ENCODE data around the gene RNF41. TPM values are rescaled to one million over a fixed set of nuclear protein-coding genes. Genes with fewer than 3 reads are reported as not detected.
A peak's percentile ranks its signal among the peaks of the same experiment; 100 is the strongest.
"Not testable (repeated sequence)": the region's sequence is repeated elsewhere in the genome, so short reads cannot be mapped to it uniquely, and the experiment has no call there.

Gene RNF41
- total RNA-seq: 10 to 100 TPM; 35.5 to 37.4 TPM
- 34.2 to 76.0 reads per million in 2 donors for total RNA-seq

DNA sequence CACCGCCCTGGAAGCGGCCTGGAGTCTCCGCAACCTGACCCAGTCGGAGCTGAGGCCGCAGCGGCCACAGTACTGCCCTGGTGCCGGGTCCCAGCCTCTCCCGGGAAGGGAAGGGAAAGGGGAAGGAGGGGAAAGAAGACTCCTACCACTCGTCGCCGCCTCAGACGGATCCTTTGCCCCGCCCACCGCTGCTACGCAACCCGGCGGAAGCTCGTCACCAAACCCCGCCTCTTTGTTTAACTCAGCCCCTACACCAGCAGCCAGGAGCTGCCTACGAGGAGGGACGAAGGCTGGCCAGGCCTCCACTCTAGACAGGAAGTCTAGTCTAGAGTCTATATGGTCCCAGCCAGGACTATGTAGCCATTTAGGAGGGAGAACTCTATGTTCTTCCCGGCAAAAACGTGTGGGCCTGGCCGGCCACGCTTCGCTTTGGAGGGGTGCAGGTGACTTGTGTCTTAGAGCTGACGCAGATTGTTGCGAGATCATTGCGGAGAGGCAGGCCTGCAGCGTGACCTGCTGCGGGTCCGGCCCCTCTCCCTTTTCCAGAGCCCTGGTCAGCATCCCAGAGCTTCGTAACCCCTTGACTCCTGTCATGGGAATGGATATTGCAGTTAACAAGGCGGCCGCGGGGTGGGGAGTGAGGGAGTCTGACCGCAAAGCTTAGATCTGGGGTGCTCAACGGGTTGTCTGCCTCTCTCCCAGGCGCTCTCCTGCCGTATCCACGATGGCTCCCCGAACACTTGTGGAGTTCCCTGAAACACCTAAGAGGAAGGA is at the start of gene RNF41:
RNF41 (minus strand) TSS at position 166 of the 774 bp plus-strand sequence. CDS start 7,875 bp downstream, outside the sequence.
- H3K27ac Mint-ChIP-seq: peak within 1 kb of the TSS; percentile 99
- DNase-seq (peak; percentile 80 to 85 (median 83)), ATAC-seq (peak; percentile 83)
- peaks cover 40% of the 10 kb centered on the region for H3K4me1 Mint-ChIP-seq
- peak within 1 kb of the TSS; percentile 98 for H3K4me3 Mint-ChIP-seq
- no peaks in the 10 kb centered on the region for H3K36me3 Mint-ChIP-seq (ENCODE audit: low read depth)
- no peaks in the 10 kb centered on the region for H3K27me3 Mint-ChIP-seq
- no peaks in the 10 kb centered on the region for H3K9me3 ChIP-seq (ENCODE audit: control insufficient read depth, low read length, poor library complexity, severe bottlenecking)

DNA sequence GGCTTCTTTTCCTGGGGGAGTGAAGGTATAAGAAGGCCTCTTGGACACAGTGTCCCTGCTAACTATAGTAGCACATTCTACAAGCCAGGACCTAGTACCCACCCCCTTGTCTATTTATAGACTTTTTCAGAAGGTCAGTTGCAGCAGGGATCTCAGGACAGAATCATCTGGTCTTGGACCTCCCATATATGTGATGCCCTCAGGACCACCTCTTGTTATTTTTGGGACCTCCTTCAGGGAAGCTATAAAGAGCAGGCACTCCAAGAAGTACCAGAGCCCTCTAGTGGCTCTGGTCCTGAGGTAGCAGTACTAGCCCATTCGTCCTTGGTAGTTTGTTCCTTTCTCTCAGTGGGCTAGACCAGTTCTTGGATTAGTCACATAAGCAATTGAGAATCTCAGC is 49.3 kb upstream of the RNF41 start:
- peaks cover 16% of the 10 kb centered on the region for H3K4me1 Mint-ChIP-seq

DNA sequence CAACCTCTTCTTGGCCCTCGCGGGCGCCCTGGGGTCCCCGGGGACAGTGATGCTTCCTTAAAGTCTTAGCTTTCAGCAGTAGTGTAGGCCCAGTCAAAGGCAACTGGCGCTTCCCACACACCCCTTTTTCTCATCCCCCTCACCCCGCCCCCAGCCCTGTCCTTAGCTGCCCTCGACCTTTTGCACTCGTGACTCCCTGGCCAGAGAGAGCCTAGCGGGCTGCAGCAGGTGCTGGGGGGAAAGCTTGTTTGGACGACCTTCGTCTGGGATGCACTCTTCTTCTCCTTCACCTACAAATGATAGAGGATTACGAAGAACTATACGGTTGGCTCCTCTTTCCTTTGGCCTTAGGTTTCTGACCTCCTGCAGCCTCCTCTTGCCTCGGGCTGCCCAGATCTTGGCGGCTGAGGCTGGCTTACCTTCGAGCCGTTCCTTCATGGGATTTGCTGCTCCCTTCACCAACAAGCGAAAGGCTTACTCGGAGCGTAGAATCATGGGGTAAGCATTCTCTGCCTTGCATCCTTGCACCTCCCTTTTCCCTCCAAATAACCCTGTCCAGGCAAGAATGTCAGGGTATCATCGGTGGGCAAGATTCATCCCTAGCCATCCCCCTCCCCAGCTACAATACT is 45.8 kb upstream of the RNF41 start:
- ATAC-seq (no peak), DNase-seq (no peak)
- H3K36me3 Mint-ChIP-seq (ENCODE audit: low read depth): peaks cover 2% of the 10 kb centered on the region
- no peaks in the 10 kb centered on the region for H3K9me3 ChIP-seq (ENCODE audit: control insufficient read depth, low read length, poor library complexity, severe bottlenecking)
- H3K4me3 Mint-ChIP-seq: peak overlapping the region; percentile 93
- peak overlapping the region; percentile 94 for H3K27ac Mint-ChIP-seq
- H3K4me1 Mint-ChIP-seq: peaks cover 16% of the 10 kb centered on the region
- H3K27me3 Mint-ChIP-seq: no peaks in the 10 kb centered on the region

More for the DNA sequence above, 49.3 kb upstream of the RNF41 start:
- DNase-seq (no peak), ATAC-seq (no peak)
- Mint-ChIP-seq H3K27ac (peak overlapping the region; percentile 71), H3K27me3 (no peaks in the 10 kb centered on the region), H3K36me3 (ENCODE audit: low read depth) (peaks cover 10% of the 10 kb centered on the region), H3K4me3 (no peak overlapping the region)
- no peaks in the 10 kb centered on the region for H3K9me3 ChIP-seq (ENCODE audit: control insufficient read depth, low read length, poor library complexity, severe bottlenecking)

DNA sequence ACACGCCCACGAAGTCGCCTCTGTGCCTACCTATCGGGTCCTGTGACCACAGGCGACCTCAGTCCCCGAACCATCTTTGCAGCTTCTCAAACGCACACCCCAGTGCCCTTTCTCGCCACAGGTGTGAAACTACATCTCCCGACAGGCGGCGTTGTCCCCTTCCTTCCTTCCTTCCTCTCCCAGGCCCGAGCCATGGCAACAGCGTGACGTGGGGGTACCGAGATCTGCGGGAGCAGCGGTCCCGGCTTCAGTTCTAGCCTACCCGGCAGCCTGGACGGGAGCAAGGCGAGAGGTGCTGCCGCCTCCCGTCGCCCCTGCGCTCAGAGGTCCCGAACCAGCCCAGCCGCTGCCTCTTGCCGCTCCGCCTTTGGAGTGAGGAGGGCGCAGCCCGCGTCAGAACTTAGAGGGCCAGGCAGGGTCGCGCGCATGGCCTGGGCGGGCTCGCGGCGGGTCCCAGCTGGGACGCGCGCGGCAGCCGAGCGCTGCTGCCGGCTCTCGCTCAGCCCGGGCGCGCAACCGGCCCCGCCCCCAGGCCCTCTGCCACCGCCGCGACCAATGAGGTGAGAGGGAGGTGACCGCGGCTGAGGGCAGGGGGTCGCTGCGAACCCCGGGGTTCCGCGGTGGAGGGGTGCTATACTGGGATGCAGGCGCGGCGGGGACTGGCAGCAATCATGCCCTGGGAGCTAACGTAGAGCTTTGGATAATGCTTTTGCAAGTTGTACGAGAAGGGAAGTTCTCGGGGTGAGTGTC is 45.1 kb upstream of the RNF41 start, which contains the start of gene COQ10A:
COQ10A (plus strand) TSS at position 250 of the 750 bp plus-strand sequence; CDS start at position 427, 177 bp downstream.
- no peaks in the 10 kb centered on the region for H3K9me3 ChIP-seq (ENCODE audit: control insufficient read depth, low read length, poor library complexity, severe bottlenecking)
- peak; percentile 77 to 83 (median 81) for DNase-seq
- Mint-ChIP-seq H3K27ac (peak within 1 kb of the TSS; percentile 94), H3K4me1 (peaks cover 18% of the 10 kb centered on the region), H3K36me3 (ENCODE audit: low read depth) (peaks cover 2% of the 10 kb centered on the region), H3K4me3 (peak within 1 kb of the TSS; percentile 93), H3K27me3 (no peaks in the 10 kb centered on the region)
- peak; percentile 89 for ATAC-seq

DNA sequence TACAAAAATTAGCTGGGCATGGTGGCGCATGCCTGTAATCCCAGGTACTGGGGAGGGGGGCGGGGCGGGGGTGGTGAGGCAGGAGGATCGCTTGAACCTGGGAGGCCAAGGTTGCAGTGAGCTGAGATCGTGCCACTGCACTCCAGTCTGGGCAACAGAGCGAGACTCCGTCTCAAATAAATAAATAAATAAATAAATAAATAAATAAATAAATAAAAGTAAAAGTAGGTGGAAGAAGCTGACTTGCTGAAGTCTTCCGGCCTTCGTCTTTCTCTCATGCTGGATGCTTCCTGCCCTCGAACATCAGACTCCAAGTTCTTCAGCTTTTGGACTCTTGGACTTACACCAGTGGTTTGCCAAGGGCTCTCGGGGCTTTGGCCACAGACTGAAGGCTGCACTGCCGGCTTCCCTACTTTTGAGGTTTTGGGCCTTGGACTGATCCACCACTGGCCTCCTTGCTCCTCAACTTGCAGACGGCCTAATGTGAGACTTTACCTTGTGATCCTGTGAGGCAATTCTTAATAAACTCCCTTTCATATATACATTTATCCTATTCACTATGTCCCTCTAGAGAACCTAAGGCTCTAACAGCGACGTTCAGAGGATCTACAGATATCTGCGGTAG is 44.5 kb upstream of the RNF41 start:
- Mint-ChIP-seq H3K27ac (peak overlapping the region; percentile 94), H3K4me3 (peak overlapping the region; percentile 93), H3K4me1 (peaks cover 18% of the 10 kb centered on the region)
- DNase-seq; H3K36me3 Mint-ChIP-seq (ENCODE audit: low read depth); ATAC-seq; H3K9me3 ChIP-seq (ENCODE audit: control insufficient read depth, low read length, poor library complexity, severe bottlenecking); H3K27me3 Mint-ChIP-seq: not testable (repeated sequence)

DNA sequence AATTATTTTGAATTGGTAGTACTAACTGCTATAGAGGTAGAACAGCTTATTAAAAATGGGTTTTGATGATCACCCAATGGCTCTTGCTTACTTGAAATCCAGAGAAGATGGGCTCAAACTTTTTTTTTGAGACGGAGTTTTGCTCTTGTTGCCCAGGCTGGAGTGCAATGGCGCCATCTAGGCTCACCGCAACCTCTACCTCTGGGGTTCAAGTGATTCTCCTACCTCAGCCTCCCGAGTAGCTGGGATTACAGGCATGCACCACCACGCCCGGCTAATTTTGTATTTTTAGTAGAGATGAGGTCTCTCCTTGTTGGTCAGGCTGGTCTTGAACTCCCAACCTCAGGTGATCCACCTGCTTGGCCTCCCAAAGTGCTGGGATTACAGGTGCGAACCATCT is 41.2 kb upstream of the RNF41 start:
- not testable (repeated sequence) for DNase-seq; H3K9me3 ChIP-seq (ENCODE audit: control insufficient read depth, low read length, poor library complexity, severe bottlenecking); H3K4me3 Mint-ChIP-seq; H3K27ac Mint-ChIP-seq; H3K27me3 Mint-ChIP-seq; H3K36me3 Mint-ChIP-seq (ENCODE audit: low read depth); ATAC-seq
- peaks cover 20% of the 10 kb centered on the region for H3K4me1 Mint-ChIP-seq

DNA sequence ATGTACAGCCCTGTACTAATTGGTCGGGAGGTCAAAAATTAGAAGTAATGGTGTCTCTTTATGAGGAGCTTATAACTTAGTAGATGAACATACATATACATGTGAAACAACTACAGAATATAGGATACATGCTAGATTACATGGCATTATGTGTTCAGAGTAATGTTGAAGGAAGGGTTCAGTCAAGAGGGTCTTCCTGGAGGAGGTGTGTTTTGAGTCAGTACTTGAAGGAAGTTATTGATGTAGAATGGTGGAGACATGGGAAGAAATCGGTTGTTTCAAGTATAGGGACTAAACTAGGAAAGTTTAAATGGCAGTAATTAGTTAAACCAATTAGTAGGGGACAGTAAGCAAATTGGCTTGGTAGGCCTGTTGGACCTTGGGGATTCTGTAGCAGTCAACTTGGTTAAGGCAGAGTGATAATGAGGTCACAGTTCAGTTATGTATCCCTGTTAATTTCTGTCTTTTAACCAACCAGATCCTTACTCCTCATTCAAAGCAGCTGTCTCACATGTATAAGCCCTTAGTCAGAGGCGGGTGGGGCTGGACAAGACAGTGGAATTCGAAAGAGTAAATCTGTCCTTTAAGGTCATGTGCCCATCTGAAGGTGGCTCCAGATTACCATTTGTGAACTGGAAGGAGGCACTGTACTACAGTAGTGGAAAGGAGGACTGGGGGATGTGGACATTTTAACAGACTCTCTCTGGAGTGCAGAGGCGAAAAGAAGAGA is 39.9 kb upstream of the RNF41 start:
- peaks cover 19% of the 10 kb centered on the region for H3K4me1 Mint-ChIP-seq
- peak overlapping the region; percentile 9 for H3K4me3 Mint-ChIP-seq
- DNase-seq (no peak), ATAC-seq (no peak)
- no peak overlapping the region for H3K27ac Mint-ChIP-seq
- no peaks in the 10 kb centered on the region for H3K36me3 Mint-ChIP-seq (ENCODE audit: low read depth)
- H3K27me3 Mint-ChIP-seq: no peaks in the 10 kb centered on the region
- H3K9me3 ChIP-seq (ENCODE audit: control insufficient read depth, low read length, poor library complexity, severe bottlenecking): no peaks in the 10 kb centered on the region

DNA sequence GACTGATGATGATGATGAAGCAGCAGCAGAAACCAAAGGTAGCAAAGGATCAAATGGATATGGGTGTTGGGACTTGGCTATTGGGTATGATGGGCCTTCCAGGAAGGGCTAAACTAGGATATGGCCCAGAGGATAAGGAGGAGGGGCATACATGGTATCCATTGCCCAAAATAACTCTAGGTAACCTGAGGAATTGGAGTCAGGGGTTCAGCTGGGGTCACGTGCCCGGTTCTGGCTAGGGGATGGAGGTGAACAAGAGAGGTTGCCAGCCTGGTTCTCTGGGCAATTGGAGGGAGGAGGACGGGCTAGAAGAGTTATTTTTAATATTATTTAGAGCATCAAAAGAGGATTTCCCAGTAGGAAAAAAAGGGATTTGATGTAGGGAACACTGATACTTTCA is 39.2 kb upstream of the RNF41 start:
- Mint-ChIP-seq H3K4me3 (no peak overlapping the region), H3K27ac (no peak overlapping the region)
- DNase-seq: no peak

DNA sequence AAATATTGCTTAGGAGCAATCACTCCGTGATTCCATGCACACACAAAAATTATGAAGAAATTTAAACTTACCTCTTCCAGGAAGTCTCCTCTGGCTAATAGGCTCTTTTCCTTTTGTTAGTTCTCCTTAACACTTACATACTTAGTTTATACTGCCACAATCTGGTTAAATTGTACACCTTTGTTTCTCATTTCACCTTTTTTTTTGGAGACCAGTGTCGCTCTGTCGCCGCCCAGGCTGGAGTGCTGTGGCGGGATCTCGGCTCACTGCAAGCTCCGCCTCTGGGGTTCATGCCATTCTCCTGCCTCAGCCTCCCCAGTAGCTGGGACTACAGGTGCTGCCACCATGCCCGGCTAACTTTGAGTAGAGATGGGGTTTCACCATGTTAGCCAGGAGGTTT is 38.7 kb upstream of the RNF41 start:
- Mint-ChIP-seq H3K27ac (no peak overlapping the region), H3K36me3 (ENCODE audit: low read depth) (peaks cover 3% of the 10 kb centered on the region), H3K27me3 (no peaks in the 10 kb centered on the region), H3K4me3 (peak overlapping the region; percentile 64), H3K4me1 (peaks cover 18% of the 10 kb centered on the region)
- ATAC-seq (no peak), DNase-seq (no peak)
- H3K9me3 ChIP-seq (ENCODE audit: control insufficient read depth, low read length, poor library complexity, severe bottlenecking): no peaks in the 10 kb centered on the region

More for the DNA sequence above, 39.2 kb upstream of the RNF41 start:
- H3K4me1 Mint-ChIP-seq: peaks cover 18% of the 10 kb centered on the region
- H3K27me3 Mint-ChIP-seq: no peaks in the 10 kb centered on the region
- no peak for ATAC-seq
- peaks cover 3% of the 10 kb centered on the region for H3K36me3 Mint-ChIP-seq (ENCODE audit: low read depth)
- no peaks in the 10 kb centered on the region for H3K9me3 ChIP-seq (ENCODE audit: control insufficient read depth, low read length, poor library complexity, severe bottlenecking)

DNA sequence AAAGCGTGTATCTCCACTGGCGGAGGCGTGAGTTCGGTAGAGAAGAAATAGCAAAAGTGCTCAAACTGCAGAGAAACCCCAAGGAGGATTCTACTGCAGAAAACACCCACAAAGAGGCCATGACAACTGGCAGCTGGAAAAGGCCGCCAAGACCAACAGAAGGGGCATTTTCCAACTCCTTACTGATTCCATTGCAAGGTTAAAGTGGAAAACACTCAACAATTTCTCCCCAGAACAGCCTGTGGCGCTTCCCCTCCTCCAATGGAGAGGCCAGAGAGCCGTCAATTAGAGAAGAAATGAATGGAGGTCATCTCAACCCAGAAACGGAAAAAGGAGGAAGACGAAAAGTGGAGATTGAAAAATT is 37.1 kb upstream of the RNF41 start:
- H3K27ac Mint-ChIP-seq: peak overlapping the region; percentile 62
- DNase-seq (no peak), ATAC-seq (no peak)
- peaks cover 22% of the 10 kb centered on the region for H3K4me1 Mint-ChIP-seq
- H3K9me3 ChIP-seq (ENCODE audit: control insufficient read depth, low read length, poor library complexity, severe bottlenecking): no peaks in the 10 kb centered on the region
- no peaks in the 10 kb centered on the region for H3K27me3 Mint-ChIP-seq
- H3K4me3 Mint-ChIP-seq: peak overlapping the region; percentile 91
- peaks cover 5% of the 10 kb centered on the region for H3K36me3 Mint-ChIP-seq (ENCODE audit: low read depth)

DNA sequence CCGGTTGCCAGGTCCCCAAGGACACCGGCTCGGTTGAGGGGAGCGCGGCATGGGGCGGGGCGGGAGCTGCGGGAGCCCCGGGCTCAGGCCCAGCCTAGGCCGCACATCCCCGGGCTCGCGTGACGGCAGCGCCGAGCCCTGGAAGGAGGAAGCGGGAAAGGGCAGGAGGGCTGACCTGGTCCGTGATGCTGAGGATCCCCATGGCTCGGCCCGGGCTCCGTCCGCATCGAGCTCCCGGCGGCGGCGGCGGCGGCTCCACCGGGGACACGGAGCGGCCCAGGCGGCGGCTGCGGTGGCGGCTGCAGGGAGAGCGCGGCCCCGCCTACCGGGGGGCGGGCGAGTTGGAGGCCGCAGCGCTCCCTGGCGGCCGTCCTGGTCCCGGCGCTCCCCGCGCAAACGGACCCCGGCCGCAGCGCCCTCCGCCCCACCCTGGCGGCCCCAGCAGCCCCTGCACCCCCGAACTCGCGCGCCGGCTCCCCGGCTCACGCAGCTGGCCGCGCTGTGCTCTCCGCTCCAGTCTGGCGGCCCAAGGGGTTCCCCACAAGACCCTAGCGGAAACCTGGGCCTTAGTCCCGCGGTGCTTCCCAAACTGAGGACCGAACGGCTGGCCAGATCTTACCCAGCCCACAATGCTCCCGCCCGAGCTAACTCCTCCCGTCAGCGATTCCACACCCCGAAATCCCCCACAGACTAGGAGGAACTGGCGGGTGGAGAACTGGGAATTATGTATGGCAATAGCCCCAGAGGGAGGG is 36.5 kb upstream of the RNF41 start, which contains the start of gene ANKRD52:
ANKRD52 (minus strand) TSS at position 317 of the 752 bp plus-strand sequence; CDS start at position 202, 115 bp downstream.
- ATAC-seq: peak; percentile 97
- no peaks in the 10 kb centered on the region for H3K27me3 Mint-ChIP-seq
- peak within 1 kb of the TSS; percentile 91 for H3K4me3 Mint-ChIP-seq
- DNase-seq: peak; percentile 76 to 87 (median 78)
- H3K4me1 Mint-ChIP-seq: peaks cover 22% of the 10 kb centered on the region
- H3K9me3 ChIP-seq (ENCODE audit: control insufficient read depth, low read length, poor library complexity, severe bottlenecking): no peaks in the 10 kb centered on the region
- H3K27ac Mint-ChIP-seq: peak within 1 kb of the TSS; percentile 68
- H3K36me3 Mint-ChIP-seq (ENCODE audit: low read depth): peaks cover 5% of the 10 kb centered on the region

Measured in T-helper 17 cell (primary cell).